ENCODE data around the gene RNF17. TPM values are rescaled to one million over a fixed set of nuclear protein-coding genes. Genes with fewer than 3 reads are reported as not detected.
A peak's percentile ranks its signal among the peaks of the same experiment; 100 is the strongest.

RNF17 gene
- total RNA-seq, 3 donors from 2014 or later, result 0.29 TPM; not detected in 2

DNA sequence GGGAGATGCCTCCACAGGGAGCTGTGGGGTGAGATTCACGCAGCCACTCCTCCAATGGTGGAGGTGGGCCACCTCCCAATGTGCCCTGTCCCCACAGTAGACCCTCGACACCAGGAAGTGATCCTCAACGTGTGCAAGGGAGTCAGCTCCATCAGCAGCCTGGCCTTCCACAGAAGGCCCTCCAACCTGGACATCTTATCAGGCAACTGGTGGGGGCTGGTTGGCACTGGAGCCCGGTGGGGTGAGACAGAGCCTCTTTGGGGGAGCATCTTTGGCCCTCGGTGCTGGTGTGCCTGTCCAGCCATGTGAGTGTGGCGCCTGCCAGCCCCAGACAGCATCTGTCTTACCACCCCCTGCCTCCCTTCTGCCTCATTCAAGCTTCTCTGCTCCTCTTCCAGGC lies 19.7 kb upstream of the RNF17 start:
- no peaks in the 10 kb centered on the region for H3K9me3 ChIP-seq
- no peaks in the 10 kb centered on the region for H3K4me1 ChIP-seq
- peaks cover 0 to 59% of the 10 kb centered on the region in 2 donors for H3K27me3 ChIP-seq
- intact Hi-C loops (cut with DNase I; ENCODE audit: low total_unique reads), result no loop called here
- H3K4me3 ChIP-seq, result no peak overlapping the region
- no peak for DNase-seq (ENCODE audit: low spot score in 2 of 2)
- no peaks in the 10 kb centered on the region for H3K36me3 ChIP-seq
- TF ChIP-seq POLR2AphosphoS5 (IDR thresholded peaks at IDR 0.05), result no peak
- no peak for TF ChIP-seq POLR2A (IDR thresholded peaks at IDR 0.05)
- TF ChIP-seq, protein P1, sequence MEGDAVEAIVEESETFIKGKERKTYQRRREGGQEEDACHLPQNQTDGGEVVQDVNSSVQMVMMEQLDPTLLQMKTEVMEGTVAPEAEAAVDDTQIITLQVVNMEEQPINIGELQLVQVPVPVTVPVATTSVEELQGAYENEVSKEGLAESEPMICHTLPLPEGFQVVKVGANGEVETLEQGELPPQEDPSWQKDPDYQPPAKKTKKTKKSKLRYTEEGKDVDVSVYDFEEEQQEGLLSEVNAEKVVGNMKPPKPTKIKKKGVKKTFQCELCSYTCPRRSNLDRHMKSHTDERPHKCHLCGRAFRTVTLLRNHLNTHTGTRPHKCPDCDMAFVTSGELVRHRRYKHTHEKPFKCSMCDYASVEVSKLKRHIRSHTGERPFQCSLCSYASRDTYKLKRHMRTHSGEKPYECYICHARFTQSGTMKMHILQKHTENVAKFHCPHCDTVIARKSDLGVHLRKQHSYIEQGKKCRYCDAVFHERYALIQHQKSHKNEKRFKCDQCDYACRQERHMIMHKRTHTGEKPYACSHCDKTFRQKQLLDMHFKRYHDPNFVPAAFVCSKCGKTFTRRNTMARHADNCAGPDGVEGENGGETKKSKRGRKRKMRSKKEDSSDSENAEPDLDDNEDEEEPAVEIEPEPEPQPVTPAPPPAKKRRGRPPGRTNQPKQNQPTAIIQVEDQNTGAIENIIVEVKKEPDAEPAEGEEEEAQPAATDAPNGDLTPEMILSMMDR (IDR thresholded peaks at IDR 0.05), result no peak
- H3K27ac ChIP-seq, result no peak overlapping the region

DNA sequence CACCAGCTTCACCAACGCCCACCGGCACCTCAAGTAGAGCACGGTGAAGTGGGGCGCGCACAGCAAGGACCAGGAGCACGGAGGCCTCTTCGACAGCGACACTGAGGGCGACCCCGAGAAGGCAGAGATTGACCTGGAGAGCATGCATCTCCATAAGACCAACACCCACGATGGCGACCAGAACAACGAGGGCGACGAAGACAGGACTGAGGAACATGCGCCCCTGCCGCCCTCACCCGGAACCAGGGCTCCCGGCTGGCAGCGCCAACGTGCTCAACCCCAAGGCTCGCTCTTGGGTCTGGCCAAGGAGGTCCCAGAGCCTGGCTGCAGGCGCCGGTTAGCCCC lies 18.5 kb upstream of the RNF17 start:
- TF ChIP-seq, protein P1 (IDR thresholded peaks at IDR 0.05), result no peak
- TF ChIP-seq POLR2AphosphoS5 (IDR thresholded peaks at IDR 0.05) (no peak), POLR2A (IDR thresholded peaks at IDR 0.05) (no peak)
- Histone ChIP-seq H3K36me3 (no peaks in the 10 kb centered on the region), H3K9me3 (no peaks in the 10 kb centered on the region), H3K4me1 (no peaks in the 10 kb centered on the region), H3K27me3 (peaks cover 0 to 59% of the 10 kb centered on the region in 2 donors), H3K4me3 (no peak overlapping the region), H3K27ac (no peak overlapping the region)
- DNase-seq (ENCODE audit: low spot score in 2 of 2), result no peak
- intact Hi-C loops (cut with DNase I; ENCODE audit: low total_unique reads), result no loop called here

DNA sequence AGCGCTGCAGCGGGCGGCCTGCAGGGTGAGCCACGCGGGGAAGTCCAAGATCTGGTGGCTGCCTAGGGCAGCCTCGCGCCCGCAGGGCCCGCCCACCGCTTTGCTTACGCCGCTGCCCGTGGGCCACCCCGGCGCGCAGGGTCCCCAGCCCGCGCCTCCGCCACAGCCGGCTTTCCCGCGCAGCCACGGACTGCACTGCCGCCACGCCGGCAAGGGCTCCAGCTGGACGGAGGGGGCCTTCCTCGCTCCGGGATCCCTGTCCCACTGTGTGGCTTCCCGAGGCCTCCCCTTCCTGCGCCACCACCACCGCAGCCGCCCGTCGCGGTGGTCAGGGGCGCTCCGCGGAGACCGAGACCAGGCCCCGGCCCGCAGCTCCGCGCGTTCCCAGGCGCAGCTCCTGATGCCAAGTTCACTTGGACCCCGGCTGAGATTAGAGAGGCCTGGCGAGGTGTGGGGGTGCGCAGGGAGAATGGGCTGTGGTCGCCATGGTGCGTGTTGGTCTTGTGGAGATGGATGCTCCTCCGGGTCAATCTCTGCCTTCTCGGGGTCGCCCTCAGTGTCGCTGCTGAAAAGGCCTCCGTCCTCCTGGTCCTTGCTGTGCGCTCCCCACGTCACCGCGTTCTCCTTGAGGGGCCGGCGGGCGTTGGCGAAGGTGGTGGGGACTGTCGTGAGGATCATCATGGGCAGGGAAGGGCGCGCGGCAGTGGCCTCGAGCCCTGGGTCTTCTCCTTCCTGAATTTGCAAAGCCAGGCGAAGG lies 17.9 kb upstream of the RNF17 start:
- Histone ChIP-seq H3K4me1 (no peaks in the 10 kb centered on the region), H3K4me3 (no peak overlapping the region), H3K27ac (no peak overlapping the region), H3K9me3 (no peaks in the 10 kb centered on the region), H3K27me3 (peaks cover 0 to 59% of the 10 kb centered on the region in 2 donors), H3K36me3 (no peaks in the 10 kb centered on the region)
- intact Hi-C loops (cut with DNase I; ENCODE audit: low total_unique reads), result no loop called here
- no peak for DNase-seq (ENCODE audit: low spot score in 2 of 2)
- no peak for TF ChIP-seq POLR2AphosphoS5 (IDR thresholded peaks at IDR 0.05)
- TF ChIP-seq, protein P1 (IDR thresholded peaks at IDR 0.05), result no peak

DNA sequence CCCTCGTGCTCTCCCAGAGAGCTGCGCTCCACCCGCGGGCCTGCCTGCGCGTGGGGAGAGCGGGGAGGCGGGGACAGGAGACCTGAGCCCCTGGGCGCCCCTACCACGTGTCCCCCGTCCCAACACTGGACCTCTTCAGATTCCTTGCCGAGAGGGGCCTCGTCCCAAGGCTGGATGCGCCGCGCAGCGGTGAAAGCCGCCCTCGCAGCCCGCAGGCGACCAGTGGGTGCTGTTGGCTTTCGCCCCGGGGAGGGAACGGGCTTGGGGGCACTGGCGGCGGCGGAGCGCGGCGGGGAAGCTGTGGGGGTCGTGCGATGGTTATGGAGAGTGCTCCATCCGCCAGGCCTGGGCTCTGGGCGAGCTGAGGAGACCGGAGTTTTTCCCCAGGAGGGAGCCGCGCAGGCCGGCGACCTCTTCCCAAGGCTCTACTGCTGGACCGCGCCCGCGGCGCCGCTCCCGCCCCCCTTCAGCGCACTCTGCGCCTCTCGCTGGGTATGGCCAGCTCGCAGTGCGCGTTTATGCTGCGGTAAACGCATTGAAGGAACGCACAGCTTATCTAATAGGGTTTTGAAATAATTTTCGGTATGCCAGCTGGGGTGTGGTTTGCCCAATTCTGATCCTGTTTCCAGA lies 17.2 kb upstream of the RNF17 start:
- Histone ChIP-seq H3K27ac (no peak overlapping the region), H3K36me3 (no peaks in the 10 kb centered on the region), H3K9me3 (no peaks in the 10 kb centered on the region), H3K4me3 (peak overlapping the region in 1 of 3 donors; percentile 59), H3K27me3 (peaks cover 0 to 60% of the 10 kb centered on the region in 2 donors), H3K4me1 (no peaks in the 10 kb centered on the region)
- DNase-seq (ENCODE audit: low spot score in 2 of 2), result no peak
- TF ChIP-seq POLR2A (IDR thresholded peaks at IDR 0.05), result no peak
- TF ChIP-seq POLR2AphosphoS5 (IDR thresholded peaks at IDR 0.05), result no peak
- TF ChIP-seq, protein P1 (IDR thresholded peaks at IDR 0.05), result no peak
- intact Hi-C loops (cut with DNase I; ENCODE audit: low total_unique reads), result no loop called here
